Astrocyte (in vitro differentiated cells and primary cell): Measurements from ENCODE around the gene SMIM10. TPM values are rescaled to one million over a fixed set of nuclear protein-coding genes. Genes with fewer than 3 reads are reported as not detected.

Experiments
- DNase-seq: peaks from one replicate; pipeline ENCODE4 v3.0.0-alpha.2; 2010; ENCODE audit warnings: low read depth
- FAIRE-seq: peaks from 2 replicates; lab custom pipeline; 2011; peaks lifted over from hg19 to GRCh38; lab: Jason Lieb, UNC
- H2AFZ ChIP-seq: 2 replicates; pipeline ENCODE4 v1.6.0; 2012; ENCODE audit warnings: low read depth, low read length, inconsistent platforms
- H3K27ac ChIP-seq: 2 replicates; pipeline ENCODE4 v1.5.1; 2011; ENCODE audit warnings: low read depth, low read length, inconsistent platforms
- H3K27me3 ChIP-seq: 2 replicates; pipeline ENCODE4 v1.6.0; 2011; ENCODE audit warnings: low read length, inconsistent platforms; ENCODE audit not compliant: insufficient read depth
- H3K36me3 ChIP-seq: 2 replicates; pipeline ENCODE4 v1.5.1; 2011; ENCODE audit warnings: low read length, inconsistent platforms; ENCODE audit not compliant: insufficient read depth
- H3K4me1 ChIP-seq: 2 replicates; pipeline ENCODE4 v1.5.1; 2011; ENCODE audit warnings: low read length, inconsistent platforms; ENCODE audit not compliant: insufficient read depth
- H3K4me2 ChIP-seq: 2 replicates; pipeline ENCODE4 v1.6.0; 2012; ENCODE audit warnings: low read length, inconsistent platforms
- H3K4me3 ChIP-seq: 2 replicates; pipeline ENCODE4 v1.5.1; 2011; ENCODE audit warnings: low read depth, mild to moderate bottlenecking, low read length, inconsistent platforms; ENCODE audit not compliant: insufficient read depth
- H3K79me2 ChIP-seq: 2 replicates; pipeline ENCODE4 v1.6.0; 2012; ENCODE audit warnings: mild to moderate bottlenecking, low read length, inconsistent platforms; ENCODE audit not compliant: insufficient read depth
- H3K9ac ChIP-seq: 2 replicates; pipeline ENCODE4 v1.6.0; 2012; ENCODE audit warnings: mild to moderate bottlenecking, low read length, inconsistent platforms
- H3K9me3 ChIP-seq: 2 replicates; pipeline ENCODE4 v1.5.1; 2012; ENCODE audit warnings: low read depth, mild to moderate bottlenecking, low read length, inconsistent platforms; ENCODE audit not compliant: insufficient read depth
- H4K20me1 ChIP-seq: 2 replicates; pipeline ENCODE4 v1.6.0; 2012; ENCODE audit warnings: low read length, inconsistent platforms; ENCODE audit not compliant: insufficient read depth
- H3K27ac Mint-ChIP-seq: one replicate; pipeline ENCODE4 v1.8.0; 2021; ENCODE audit warnings: mild to moderate bottlenecking, mixed read lengths; ENCODE audit not compliant: unreplicated experiment
- H3K27me3 Mint-ChIP-seq: one replicate; pipeline ENCODE4 v1.8.0; 2021; ENCODE audit warnings: low read depth, mixed read lengths; ENCODE audit not compliant: unreplicated experiment
- H3K36me3 Mint-ChIP-seq: one replicate; pipeline ENCODE4 v1.8.0; 2021; ENCODE audit warnings: low read depth, mixed read lengths; ENCODE audit not compliant: unreplicated experiment
- H3K4me1 Mint-ChIP-seq: one replicate; pipeline ENCODE4 v1.8.0; 2021; ENCODE audit warnings: low read depth, mixed read lengths; ENCODE audit not compliant: unreplicated experiment
- H3K4me3 Mint-ChIP-seq: one replicate; pipeline ENCODE4 v1.8.0; 2021; ENCODE audit warnings: mild to moderate bottlenecking, moderate library complexity, mixed read lengths; ENCODE audit not compliant: unreplicated experiment
- H3K9me3 Mint-ChIP-seq: one replicate; pipeline ENCODE4 v1.8.0; 2021; ENCODE audit warnings: mild to moderate bottlenecking, mixed read lengths; ENCODE audit not compliant: unreplicated experiment
- EZH2 ChIP-seq: IDR thresholded peaks from 2 replicates; pipeline ENCODE4 v1.6.1; 2012; ENCODE audit warnings: mild to moderate bottlenecking, low read length, inconsistent platforms; ENCODE audit not compliant: insufficient read depth
- total RNA-seq: library from RNA; stranded (reverse); gene quantifications from 2 replicates; pipeline ENCODE4 v1.2.1, GENCODE V29; 2021
- TF ChIP-seq, protein P1 (sequence below): IDR thresholded peaks from 2 replicates; pipeline ENCODE4 v1.5.1; 2011; ENCODE audit warnings: low read depth, mild to moderate bottlenecking, inconsistent platforms, low read length, moderate library complexity; ENCODE audit not compliant: insufficient read depth

The SMIM10 gene
- total RNA-seq, 1 donor from 2014 or later = 1.2 TPM

DNA sequence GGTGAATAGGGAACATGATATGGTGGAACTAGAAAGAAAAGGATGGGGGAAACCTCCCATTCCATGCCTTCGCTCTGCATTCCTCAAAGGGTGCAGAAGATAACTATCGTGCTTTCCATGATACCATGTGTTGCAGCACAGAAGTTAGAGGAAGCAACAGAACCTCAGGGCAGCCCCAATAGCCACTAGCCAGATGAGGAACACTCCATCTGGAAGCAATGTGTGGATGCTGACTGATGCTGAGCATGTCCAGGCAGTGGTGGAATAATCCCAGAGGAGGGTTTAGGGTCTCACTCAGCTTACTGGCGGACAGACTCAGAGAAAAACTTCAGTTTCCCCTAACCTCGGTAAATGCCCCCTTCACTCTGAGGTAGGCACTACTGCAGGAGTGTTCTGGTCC, 7.5 kb downstream of the SMIM10 start:
- no peaks in the 10 kb centered on the region for H3K9me3 Mint-ChIP-seq
- no peak overlapping the region for H3K27ac Mint-ChIP-seq
- H3K4me3 Mint-ChIP-seq = no peak overlapping the region
- Histone ChIP-seq H3K4me1 (peaks cover 14% of the 10 kb centered on the region), H3K79me2 (no peaks in the 10 kb centered on the region), H2AFZ (no peak overlapping the region), H3K4me3 (no peak overlapping the region), H3K27me3 (no peaks in the 10 kb centered on the region), H3K4me2 (no peak overlapping the region), H4K20me1 (no peaks in the 10 kb centered on the region), H3K9ac (no peak overlapping the region), H3K36me3 (no peaks in the 10 kb centered on the region), H3K9me3 (no peaks in the 10 kb centered on the region), H3K27ac (no peak overlapping the region)
- TF ChIP-seq EZH2 = no peak
- TF ChIP-seq, protein P1, sequence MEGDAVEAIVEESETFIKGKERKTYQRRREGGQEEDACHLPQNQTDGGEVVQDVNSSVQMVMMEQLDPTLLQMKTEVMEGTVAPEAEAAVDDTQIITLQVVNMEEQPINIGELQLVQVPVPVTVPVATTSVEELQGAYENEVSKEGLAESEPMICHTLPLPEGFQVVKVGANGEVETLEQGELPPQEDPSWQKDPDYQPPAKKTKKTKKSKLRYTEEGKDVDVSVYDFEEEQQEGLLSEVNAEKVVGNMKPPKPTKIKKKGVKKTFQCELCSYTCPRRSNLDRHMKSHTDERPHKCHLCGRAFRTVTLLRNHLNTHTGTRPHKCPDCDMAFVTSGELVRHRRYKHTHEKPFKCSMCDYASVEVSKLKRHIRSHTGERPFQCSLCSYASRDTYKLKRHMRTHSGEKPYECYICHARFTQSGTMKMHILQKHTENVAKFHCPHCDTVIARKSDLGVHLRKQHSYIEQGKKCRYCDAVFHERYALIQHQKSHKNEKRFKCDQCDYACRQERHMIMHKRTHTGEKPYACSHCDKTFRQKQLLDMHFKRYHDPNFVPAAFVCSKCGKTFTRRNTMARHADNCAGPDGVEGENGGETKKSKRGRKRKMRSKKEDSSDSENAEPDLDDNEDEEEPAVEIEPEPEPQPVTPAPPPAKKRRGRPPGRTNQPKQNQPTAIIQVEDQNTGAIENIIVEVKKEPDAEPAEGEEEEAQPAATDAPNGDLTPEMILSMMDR = no peak
- no peak for DNase-seq
- H3K27me3 Mint-ChIP-seq = no peaks in the 10 kb centered on the region
- FAIRE-seq = no peak
- H3K36me3 Mint-ChIP-seq = no peaks in the 10 kb centered on the region
- H3K4me1 Mint-ChIP-seq = peaks cover 12% of the 10 kb centered on the region

DNA sequence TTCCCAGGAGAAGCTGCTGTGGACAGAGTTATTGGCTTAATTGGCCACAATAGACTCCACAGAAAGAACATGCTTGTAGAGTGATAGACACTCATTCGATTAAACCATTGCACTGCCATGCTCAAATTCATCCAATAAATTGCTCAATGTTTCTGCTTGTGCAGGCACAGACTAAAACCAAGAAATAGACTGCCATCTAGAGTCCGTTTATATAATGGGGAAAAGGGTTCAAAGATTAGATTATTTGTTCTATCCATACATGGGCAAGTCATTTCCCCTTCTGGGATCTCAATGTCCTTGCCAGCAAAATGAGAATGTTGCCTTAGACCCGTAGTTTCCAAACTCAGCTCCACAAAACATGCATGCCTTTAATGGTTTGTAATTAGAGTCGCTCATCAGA, 8.7 kb downstream of the SMIM10 start:
- no peak overlapping the region for H3K27ac ChIP-seq
- DNase-seq (peak; percentile 38), FAIRE-seq (peak; percentile 99)
- no peaks in the 10 kb centered on the region for H3K27me3 ChIP-seq
- H3K4me1 ChIP-seq = peaks cover 16% of the 10 kb centered on the region
- H3K36me3 Mint-ChIP-seq = no peaks in the 10 kb centered on the region
- no peaks in the 10 kb centered on the region for H3K9me3 ChIP-seq
- no peaks in the 10 kb centered on the region for H3K36me3 ChIP-seq
- H3K4me1 Mint-ChIP-seq = peaks cover 13% of the 10 kb centered on the region
- TF ChIP-seq, protein P1 = peak; percentile 46
- no peak for TF ChIP-seq EZH2
- H3K4me2 ChIP-seq = no peak overlapping the region
- H3K27me3 Mint-ChIP-seq = no peaks in the 10 kb centered on the region
- H3K27ac Mint-ChIP-seq = no peak overlapping the region
- no peak overlapping the region for H3K9ac ChIP-seq
- no peak overlapping the region for H3K4me3 ChIP-seq
- no peaks in the 10 kb centered on the region for H4K20me1 ChIP-seq
- no peak overlapping the region for H3K4me3 Mint-ChIP-seq
- H3K79me2 ChIP-seq = no peaks in the 10 kb centered on the region
- no peaks in the 10 kb centered on the region for H3K9me3 Mint-ChIP-seq
- H2AFZ ChIP-seq = no peak overlapping the region

DNA sequence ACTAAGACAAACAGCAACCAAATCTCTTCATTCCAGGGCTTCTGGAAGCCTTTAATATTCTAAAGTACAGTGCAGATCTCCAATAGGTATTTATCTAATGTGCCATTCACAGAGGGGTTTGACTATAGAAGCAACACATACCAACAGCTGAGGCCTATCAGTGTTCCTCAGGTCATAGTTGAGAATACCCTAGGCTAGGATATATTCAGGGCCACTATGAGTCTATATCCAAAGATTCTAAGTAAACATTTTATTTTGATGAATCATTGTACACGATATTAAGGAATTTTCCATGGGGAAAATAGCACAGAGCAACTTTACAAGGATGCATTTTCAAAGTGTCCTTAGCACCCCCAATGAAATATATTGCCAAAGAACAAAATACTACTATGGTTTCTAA, 9.7 kb downstream of the SMIM10 start:
- Histone ChIP-seq H3K4me1 (peaks cover 16% of the 10 kb centered on the region), H3K9me3 (no peaks in the 10 kb centered on the region), H3K27ac (peak overlapping the region; percentile 12), H3K79me2 (no peaks in the 10 kb centered on the region), H3K4me3 (no peak overlapping the region), H2AFZ (no peak overlapping the region), H3K4me2 (peak overlapping the region; percentile 26), H3K9ac (no peak overlapping the region), H3K27me3 (no peaks in the 10 kb centered on the region), H4K20me1 (no peaks in the 10 kb centered on the region), H3K36me3 (no peaks in the 10 kb centered on the region)
- H3K4me1 Mint-ChIP-seq = peaks cover 13% of the 10 kb centered on the region
- FAIRE-seq = peak; percentile 9
- no peak for DNase-seq
- no peaks in the 10 kb centered on the region for H3K9me3 Mint-ChIP-seq
- TF ChIP-seq, protein P1 = no peak
- no peak for TF ChIP-seq EZH2
- no peak overlapping the region for H3K4me3 Mint-ChIP-seq
- no peaks in the 10 kb centered on the region for H3K27me3 Mint-ChIP-seq
- H3K27ac Mint-ChIP-seq = no peak overlapping the region
- no peaks in the 10 kb centered on the region for H3K36me3 Mint-ChIP-seq
